Neural progenitor cell (in vitro differentiated cells): Measurements from ENCODE around the gene HYI. TPM values are rescaled to one million over a fixed set of nuclear protein-coding genes. Genes with fewer than 3 reads are reported as not detected.

ENCODE experiments used
- DNase-seq: peaks from one replicate; pipeline ENCODE4 v3.0.0-alpha.2; 2016; ENCODE audit warnings: low spot score
- H2AFZ ChIP-seq: fragments of 200-600 bp; sonication (generic); replicated peaks from 2 replicates; pipeline ENCODE4 v1.6.1; 2016; ENCODE audit warnings: antibody characterized with exemption
- H3F3A ChIP-seq: fragments of 200-600 bp; sonication (generic); 2 replicates; pipeline ENCODE4 v1.6.1; 2016; ENCODE audit warnings: antibody characterized with exemption, low read depth
- H3K27ac ChIP-seq: fragments of 200-600 bp; sonication (generic); 2 replicates; pipeline ENCODE4 v1.5.1; 2016; ENCODE audit warnings: mild to moderate bottlenecking
- H3K27me3 ChIP-seq: fragments of 200-600 bp; sonication (generic); 2 replicates; pipeline ENCODE4 v1.6.1; 2016; ENCODE audit warnings: mild to moderate bottlenecking, moderate library complexity
- H3K36me3 ChIP-seq: fragments of 200-600 bp; sonication (generic); 2 replicates; pipeline ENCODE4 v1.5.1; 2016
- H3K4me1 ChIP-seq: fragments of 200-600 bp; sonication (generic); 2 replicates; pipeline ENCODE4 v1.6.1; 2016; ENCODE audit warnings: mixed run types
- H3K4me2 ChIP-seq: fragments of 200-600 bp; sonication (generic); 2 replicates; pipeline ENCODE4 v1.6.1; 2016
- H3K4me3 ChIP-seq: fragments of 200-600 bp; sonication (generic); 2 replicates; pipeline ENCODE4 v1.5.1; 2016
- H3K79me2 ChIP-seq: fragments of 200-600 bp; sonication (generic); 2 replicates; pipeline ENCODE4 v1.6.1; 2016; ENCODE audit warnings: low read depth
- H3K9ac ChIP-seq: fragments of 200-600 bp; sonication (generic); 2 replicates; pipeline ENCODE4 v1.6.1; 2016
- H3K9me3 ChIP-seq: fragments of 200-600 bp; sonication (generic); 2 replicates; pipeline ENCODE4 v1.5.1; 2016; ENCODE audit warnings: low read depth
- H4K20me1 ChIP-seq: fragments of 200-600 bp; sonication (generic); 2 replicates; pipeline ENCODE4 v1.6.1; 2016; ENCODE audit warnings: low read depth
- H3K27ac Mint-ChIP-seq: 3 replicates; pipeline ENCODE4 v1.8.0; 2021; ENCODE audit warnings: mixed read lengths
- H3K27me3 Mint-ChIP-seq: 2 replicates; pipeline ENCODE4 v1.8.0; 2022; ENCODE audit warnings: low read depth, mild to moderate bottlenecking, inconsistent platforms, moderate library complexity, mixed read lengths; ENCODE audit not compliant: insufficient read depth
- H3K36me3 Mint-ChIP-seq: 3 replicates; pipeline ENCODE4 v1.8.0; 2021; ENCODE audit warnings: mixed read lengths
- H3K4me1 Mint-ChIP-seq: 3 replicates; pipeline ENCODE4 v1.8.0; 2021; ENCODE audit warnings: mixed read lengths
- H3K4me3 Mint-ChIP-seq: 3 replicates; pipeline ENCODE4 v1.8.0; 2021; ENCODE audit warnings: mild to moderate bottlenecking, moderate library complexity, mixed read lengths
- H3K9me3 Mint-ChIP-seq: 3 replicates; pipeline ENCODE4 v1.8.0; 2020; ENCODE audit warnings: mixed read lengths
- EZH2 ChIP-seq: fragments of 200-600 bp; sonication (generic); IDR thresholded peaks from 2 replicates; pipeline ENCODE4 v1.6.1; 2017; ENCODE audit warnings: antibody characterized with exemption, mild to moderate bottlenecking, moderate library complexity
- EZH2phosphoT487 ChIP-seq: fragments of 200-600 bp; sonication (generic); IDR thresholded peaks from 2 replicates; pipeline ENCODE4 v1.6.1; 2017; ENCODE audit warnings: antibody characterized with exemption
- total RNA-seq: library from RNA; depleted of rRNA; stranded (reverse); fragments of >200 nt; gene quantifications from 2 replicates; pipeline ENCODE4 v1.2.3, GENCODE V29; 2015; ENCODE audit warnings: low replicate concordance
- TF ChIP-seq, protein P1 (sequence below): fragments of 200-600 bp; sonication (generic); IDR thresholded peaks from 2 replicates; pipeline ENCODE4 v1.5.1; 2017; ENCODE audit warnings: antibody characterized with exemption, mild to moderate bottlenecking

HYI gene
- total RNA-seq, 1 donor from 2014 or later = 10.3 TPM

DNA sequence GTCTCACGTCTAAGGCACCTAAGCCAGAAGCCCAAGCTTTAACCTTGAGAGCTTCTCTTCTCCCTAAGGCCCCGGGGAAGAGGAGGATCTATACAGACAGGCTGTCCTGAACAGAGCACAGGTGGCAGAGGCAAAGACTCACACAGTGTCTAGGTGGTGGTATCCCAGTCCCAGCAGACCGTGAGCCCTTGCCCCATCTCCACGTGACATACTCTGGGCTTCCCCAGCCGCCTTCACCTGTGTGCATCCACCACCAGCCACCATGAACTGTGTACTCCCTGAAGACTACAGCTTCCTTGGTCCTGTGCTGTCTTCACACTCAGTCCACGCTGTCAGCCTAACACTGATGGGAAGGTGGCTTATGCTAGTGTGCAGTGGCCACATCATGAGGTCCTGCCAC lies 32.3 kb downstream of the HYI start:
- TF ChIP-seq EZH2phosphoT487 = no peak
- TF ChIP-seq, protein P1, sequence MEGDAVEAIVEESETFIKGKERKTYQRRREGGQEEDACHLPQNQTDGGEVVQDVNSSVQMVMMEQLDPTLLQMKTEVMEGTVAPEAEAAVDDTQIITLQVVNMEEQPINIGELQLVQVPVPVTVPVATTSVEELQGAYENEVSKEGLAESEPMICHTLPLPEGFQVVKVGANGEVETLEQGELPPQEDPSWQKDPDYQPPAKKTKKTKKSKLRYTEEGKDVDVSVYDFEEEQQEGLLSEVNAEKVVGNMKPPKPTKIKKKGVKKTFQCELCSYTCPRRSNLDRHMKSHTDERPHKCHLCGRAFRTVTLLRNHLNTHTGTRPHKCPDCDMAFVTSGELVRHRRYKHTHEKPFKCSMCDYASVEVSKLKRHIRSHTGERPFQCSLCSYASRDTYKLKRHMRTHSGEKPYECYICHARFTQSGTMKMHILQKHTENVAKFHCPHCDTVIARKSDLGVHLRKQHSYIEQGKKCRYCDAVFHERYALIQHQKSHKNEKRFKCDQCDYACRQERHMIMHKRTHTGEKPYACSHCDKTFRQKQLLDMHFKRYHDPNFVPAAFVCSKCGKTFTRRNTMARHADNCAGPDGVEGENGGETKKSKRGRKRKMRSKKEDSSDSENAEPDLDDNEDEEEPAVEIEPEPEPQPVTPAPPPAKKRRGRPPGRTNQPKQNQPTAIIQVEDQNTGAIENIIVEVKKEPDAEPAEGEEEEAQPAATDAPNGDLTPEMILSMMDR = no peak
- no peak for TF ChIP-seq EZH2
- DNase-seq = no peak
- Mint-ChIP-seq H3K27ac (no peak overlapping the region), H3K27me3 (peaks cover 3% of the 10 kb centered on the region), H3K36me3 (peaks cover 6% of the 10 kb centered on the region), H3K4me1 (no peaks in the 10 kb centered on the region), H3K9me3 (no peaks in the 10 kb centered on the region), H3K4me3 (no peak overlapping the region)
- H3K27ac ChIP-seq = no peak overlapping the region
- no peaks in the 10 kb centered on the region for H3K9me3 ChIP-seq
- no peaks in the 10 kb centered on the region for H3K27me3 ChIP-seq
- H3K36me3 ChIP-seq = peaks cover 4% of the 10 kb centered on the region
- no peaks in the 10 kb centered on the region for H3K4me1 ChIP-seq
- H3F3A ChIP-seq = no peaks in the 10 kb centered on the region
- H4K20me1 ChIP-seq = no peaks in the 10 kb centered on the region
- H3K79me2 ChIP-seq = no peaks in the 10 kb centered on the region
- H3K4me2 ChIP-seq = no peak overlapping the region
- H3K9ac ChIP-seq = no peak overlapping the region
- no peak overlapping the region for H2AFZ ChIP-seq
- no peak overlapping the region for H3K4me3 ChIP-seq

DNA sequence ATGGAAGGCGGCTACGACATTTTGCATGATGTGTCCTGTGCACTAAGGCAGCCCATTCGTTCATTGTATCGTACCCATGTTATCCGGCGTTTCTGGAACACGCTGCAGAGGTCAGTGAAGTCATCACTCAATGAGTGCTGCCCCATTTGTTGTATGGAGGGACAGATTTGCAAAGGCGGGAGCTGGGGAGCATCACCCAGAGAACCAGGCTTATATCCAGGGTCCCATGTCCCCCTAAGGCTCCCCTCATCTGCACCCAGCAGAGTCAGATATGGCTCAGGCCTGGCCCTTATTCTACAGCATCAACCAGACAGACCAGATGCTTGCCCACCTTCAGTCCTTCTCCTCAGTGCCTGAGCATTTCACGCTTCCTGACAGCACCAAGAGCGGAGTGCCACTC lies 32.9 kb downstream of the HYI start:
- Histone ChIP-seq H4K20me1 (no peaks in the 10 kb centered on the region), H3K27me3 (no peaks in the 10 kb centered on the region), H3K27ac (no peak overlapping the region), H3K4me3 (no peak overlapping the region), H2AFZ (no peak overlapping the region), H3K36me3 (peaks cover 4% of the 10 kb centered on the region), H3K79me2 (no peaks in the 10 kb centered on the region), H3F3A (no peaks in the 10 kb centered on the region), H3K4me1 (no peaks in the 10 kb centered on the region), H3K9me3 (no peaks in the 10 kb centered on the region), H3K9ac (no peak overlapping the region), H3K4me2 (no peak overlapping the region)
- DNase-seq = no peak
- H3K36me3 Mint-ChIP-seq = peaks cover 6% of the 10 kb centered on the region
- no peaks in the 10 kb centered on the region for H3K4me1 Mint-ChIP-seq
- H3K4me3 Mint-ChIP-seq = no peak overlapping the region
- H3K27ac Mint-ChIP-seq = no peak overlapping the region
- no peak for TF ChIP-seq EZH2
- no peak for TF ChIP-seq EZH2phosphoT487
- TF ChIP-seq, protein P1 = no peak
- peaks cover 3% of the 10 kb centered on the region for H3K27me3 Mint-ChIP-seq
- no peaks in the 10 kb centered on the region for H3K9me3 Mint-ChIP-seq

DNA sequence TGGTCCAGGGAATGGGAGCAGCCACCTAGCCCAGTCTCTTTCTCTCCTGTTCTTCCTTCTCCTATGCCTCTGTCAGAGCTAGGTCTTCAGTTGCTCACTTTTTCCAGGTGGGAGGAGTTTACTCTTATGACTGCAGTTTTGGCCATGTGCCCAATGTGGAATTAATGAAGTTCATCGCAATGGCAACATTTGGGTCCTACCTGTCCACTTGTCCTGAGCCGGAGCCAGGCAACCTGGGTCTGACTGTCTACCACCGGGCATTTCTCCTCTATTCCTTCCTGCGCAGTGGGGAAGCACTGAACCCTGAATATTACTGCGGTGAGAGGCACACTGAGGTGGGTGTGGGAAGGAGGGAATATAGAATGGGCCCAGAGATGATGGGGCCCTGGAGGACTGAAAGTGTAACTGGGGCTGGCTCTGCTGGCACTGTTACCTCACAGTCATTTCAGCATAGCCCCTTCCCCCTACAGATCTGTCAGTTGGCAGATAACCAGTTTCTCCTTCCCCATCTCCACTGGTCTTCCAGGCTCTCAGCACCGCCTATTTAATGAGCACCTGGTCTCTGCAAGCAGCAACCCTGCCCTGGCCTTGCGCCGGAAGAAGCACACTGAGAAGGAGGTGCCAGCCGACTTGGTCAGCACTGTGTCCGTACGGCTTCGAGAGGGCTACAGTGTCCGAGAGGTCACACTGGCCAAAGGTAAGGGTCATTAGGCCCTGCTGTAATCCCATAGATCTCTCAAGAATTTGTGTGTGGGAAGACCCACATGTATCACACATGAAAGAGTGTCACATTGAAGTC lies 33.9 kb downstream of the HYI start:
- no peaks in the 10 kb centered on the region for H3F3A ChIP-seq
- no peaks in the 10 kb centered on the region for H3K27me3 ChIP-seq
- Mint-ChIP-seq H3K9me3 (no peaks in the 10 kb centered on the region), H3K27ac (no peak overlapping the region), H3K4me1 (no peaks in the 10 kb centered on the region), H3K4me3 (no peak overlapping the region), H3K27me3 (peaks cover 3% of the 10 kb centered on the region), H3K36me3 (peaks cover 6% of the 10 kb centered on the region)
- H3K9me3 ChIP-seq = no peaks in the 10 kb centered on the region
- no peak for TF ChIP-seq EZH2
- TF ChIP-seq EZH2phosphoT487 = no peak
- TF ChIP-seq, protein P1 = no peak
- H3K36me3 ChIP-seq = peaks cover 4% of the 10 kb centered on the region
- no peak overlapping the region for H3K4me2 ChIP-seq
- H4K20me1 ChIP-seq = no peaks in the 10 kb centered on the region
- H3K27ac ChIP-seq = no peak overlapping the region
- no peak overlapping the region for H3K9ac ChIP-seq
- no peak overlapping the region for H3K4me3 ChIP-seq
- no peak for DNase-seq
- H3K4me1 ChIP-seq = no peaks in the 10 kb centered on the region
- no peak overlapping the region for H2AFZ ChIP-seq
- H3K79me2 ChIP-seq = no peaks in the 10 kb centered on the region
